A549 (cell line): ENCODE data around the gene RNU6-7. TPM values are rescaled to one million over a fixed set of nuclear protein-coding genes. Genes with fewer than 3 reads are reported as not detected.

Experiments used
- ATAC-seq, 2 experiments: fragments of 200-7000 bp in 1 of 2; fragments of >200 bp in 1 of 2; cut with Nextera tagmentation in 1 of 2; cut with Tn5 transposase in 1 of 2; 3 replicates each; pipeline versions ENCODE4 v1.8.0 to v1.9.1; 2018 to 2020; ENCODE audit warnings: mild to moderate bottlenecking in 1 of 2, moderate library complexity in 1 of 2
- CTCF ChIA-PET: fragments of 300-600 bp; sonication (Branson Sonifier 250); formaldehyde crosslinking; extraction: SDS; loops from one replicate; lab custom pipeline; 2021; ENCODE audit warnings: antibody characterized with exemption, inconsistent platforms; lab: Yijun Ruan, JAX
- POLR2A ChIA-PET: fragments of 350-600 bp; formaldehyde crosslinking; extraction: SDS; loops from one replicate; lab custom pipeline; 2021; ENCODE audit warnings: antibody characterized with exemption, inconsistent platforms; lab: Yijun Ruan, JAX
- DNase-seq, 2 experiments: peaks; one replicate each; pipeline versions ENCODE4 v3.0.0 to v3.0.0-alpha.2; 2011 to 2016; ENCODE audit warnings: low read depth in 1 of 2, low spot score in 1 of 2
- FAIRE-seq: peaks from 2 replicates; lab custom pipeline; 2011; peaks lifted over from hg19 to GRCh38; lab: Jason Lieb, UNC
- H3K27ac ChIP-seq, 2 experiments: fragments of >200 bp; sonication (Bioruptor Twin); formaldehyde crosslinking; 3 replicates each; pipeline ENCODE4 v1.5.1; 2016 to 2017
- H3K4me1 ChIP-seq: fragments of >200 bp; sonication (Bioruptor Twin); formaldehyde crosslinking; 3 replicates; pipeline ENCODE4 v1.6.1; 2016
- H3K4me2 ChIP-seq: fragments of >200 bp; sonication (Bioruptor Twin); formaldehyde crosslinking; 3 replicates; pipeline ENCODE4 v1.6.1; 2016
- H3K4me3 ChIP-seq: fragments of >200 bp; sonication (Bioruptor Twin); formaldehyde crosslinking; 3 replicates; pipeline ENCODE4 v1.5.1; 2016
- H3K9me3 ChIP-seq: fragments of >200 bp; sonication (Bioruptor Twin); formaldehyde crosslinking; 3 replicates; pipeline ENCODE4 v1.6.1; 2016
- ATOH8 ChIP-seq: fragments of 250-450 bp; sonication (Bioruptor Pico); IDR thresholded peaks from 2 replicates; pipeline ENCODE4 v1.5.0; 2020; ENCODE audit warnings: low read depth, mild to moderate bottlenecking, moderate library complexity
- BCL3 ChIP-seq: fragments of >200 bp; sonication (Bioruptor Twin); formaldehyde crosslinking; IDR thresholded peaks from 3 replicates; pipeline ENCODE4 v1.6.1; 2016
- CBX2 ChIP-seq: fragments of 200-600 bp; sonication (generic); IDR thresholded peaks from 2 replicates; pipeline ENCODE4 v1.6.1; 2016; ENCODE audit warnings: low read depth, mild to moderate bottlenecking, borderline replicate concordance
- CBX8 ChIP-seq: fragments of 200-600 bp; sonication (generic); IDR thresholded peaks from 2 replicates; pipeline ENCODE4 v1.6.1; 2016
- CHD4 ChIP-seq: fragments of 200-600 bp; sonication (generic); IDR thresholded peaks from 2 replicates; pipeline ENCODE4 v1.6.1; 2016; ENCODE audit warnings: antibody characterized with exemption, mild to moderate bottlenecking, borderline replicate concordance
- CTCF ChIP-seq: fragments of >200 bp; sonication (Bioruptor Twin); formaldehyde crosslinking; IDR thresholded peaks from 3 replicates; pipeline ENCODE4 v1.5.1; 2016
- ELK1 ChIP-seq: fragments of 150-350 bp; IDR thresholded peaks from 2 replicates; pipeline ENCODE4 v1.6.1; 2014; ENCODE audit warnings: low read depth, mild to moderate bottlenecking, low read length
- ESRRA ChIP-seq: fragments of 150-350 bp; IDR thresholded peaks from 2 replicates; pipeline ENCODE4 v1.6.1; 2014; ENCODE audit warnings: mild to moderate bottlenecking, low read length, borderline replicate concordance
- FOSB ChIP-seq: fragments of 250-450 bp; sonication (Bioruptor Pico); IDR thresholded peaks from 2 replicates; pipeline ENCODE4 v1.5.0; 2020; ENCODE audit warnings: mild to moderate bottlenecking, moderate library complexity
- FOSL2 ChIP-seq, 2 experiments: fragments of 450-650 bp in 1 of 2; fragments of >200 bp in 1 of 2; sonication (Bioruptor Twin) in 1 of 2; formaldehyde crosslinking; IDR thresholded peaks; 2 replicates each; pipeline versions ENCODE4 v1.5.0 to v1.6.1; 2016 to 2020; ENCODE audit warnings: mild to moderate bottlenecking in 1 of 2, moderate library complexity in 1 of 2
- GATA3 ChIP-seq: IDR thresholded peaks from 2 replicates; pipeline ENCODE4 v1.6.1; 2012; ENCODE audit warnings: borderline replicate concordance
- HOXA7 ChIP-seq: fragments of 250-450 bp; sonication (Bioruptor Pico); IDR thresholded peaks from 2 replicates; pipeline ENCODE4 v1.5.0; 2020; ENCODE audit warnings: mild to moderate bottlenecking, moderate library complexity
- HOXB5 ChIP-seq: fragments of 250-450 bp; sonication (Bioruptor Pico); IDR thresholded peaks from 2 replicates; pipeline ENCODE4 v1.5.0; 2020; ENCODE audit warnings: mild to moderate bottlenecking, moderate library complexity
- KDM1A ChIP-seq: fragments of 200-600 bp; sonication (generic); IDR thresholded peaks from 2 replicates; pipeline ENCODE4 v1.6.1; 2016; ENCODE audit warnings: low read depth, mild to moderate bottlenecking
- POLR2AphosphoS2 ChIP-seq: conservative IDR thresholded peaks from 2 replicates; pipeline ENCODE4 v1.6.1; 2012; ENCODE audit warnings: low read length, improper control_type of control experiment, inconsistent platforms
- SMC3 ChIP-seq: fragments of >200 bp; sonication (Bioruptor Twin); formaldehyde crosslinking; IDR thresholded peaks from 3 replicates; pipeline ENCODE4 v1.6.1; 2018; ENCODE audit warnings: inconsistent platforms
- ZC3H11A ChIP-seq: fragments of 450-650 bp; IDR thresholded peaks from 2 replicates; pipeline ENCODE4 v1.6.1; 2014; ENCODE audit warnings: antibody characterized with exemption, mild to moderate bottlenecking
- ZFP36 ChIP-seq: fragments of 450-650 bp; IDR thresholded peaks from 2 replicates; pipeline ENCODE4 v1.6.1; 2014; ENCODE audit warnings: borderline replicate concordance; ENCODE audit not compliant: partially characterized antibody
- WGBS: methylation state at CpG from one replicate; pipeline ENCODE4 v1.1.6; 2017; ENCODE audit errors: missing lambda C conversion rate; 5-methylcytosine and 5-hydroxymethylcytosine counted together
- polyA plus RNA-seq, 4 experiments: library from polyadenylated mRNA; depleted of rRNA in 3 of 4; stranded (reverse); fragments of >200 nt; fragmentation: RNase III in 1 of 4; extraction: RNeasy Plus Mini Kit Qiagen cat#74134 plus additional on column Dnase treatment in 1 of 4; gene quantifications; 2 replicates in 3 of 4; 3 replicates in 1 of 4; pipeline ENCODE4 v1.2.3, GENCODE V29; 2011 to 2017

The RNU6-7 gene
- polyA plus RNA-seq, 2 of the 4 experiments (the other 2 are of a cell fraction) = not detected

- TF ChIP-seq FOSL2 (IDR thresholded peaks at IDR 0.05) = no peak
- TF ChIP-seq FOSL2 (CRISPR knock-in tag; IDR thresholded peaks at IDR 0.05) = no peak
- no peak for TF ChIP-seq ELK1
Observed at GRCh38 chr14:32195636-32196035, 6.2 kb upstream of the RNU6-7 start (continued).

- 77% methylated on average over 1 of the region's 1 CpG for WGBS
- ChIA-PET CTCF (interaction anchor here (0.9 to 2.8 kb wide), 4 partner anchors 10 to 263 kb away, joined by 3 to 11 read pairs (median 3); no protein-coding TSS in a partner anchor), POLR2A (no interaction called here)
- H3K27ac ChIP-seq = no peak overlapping the region
- H3K4me2 ChIP-seq = no peak overlapping the region
- H3K4me1 ChIP-seq = peaks cover 6% of the 10 kb centered on the region; the same call in 1 of the 3 replicates
- ATAC-seq = no peak
- H3K4me3 ChIP-seq = no peak overlapping the region
- no peak for TF ChIP-seq CTCF
- no peak for TF ChIP-seq ESRRA
- TF ChIP-seq HOXB5 (CRISPR knock-in tag) = no peak
- TF ChIP-seq BCL3 = no peak
- TF ChIP-seq CBX2 = no peak
- TF ChIP-seq CHD4 = no peak
- no peak for TF ChIP-seq POLR2AphosphoS2
- TF ChIP-seq GATA3 = no peak
- no peaks in the 10 kb centered on the region for H3K9me3 ChIP-seq
- FAIRE-seq = no peak
- no peak for DNase-seq
Observed at GRCh38 chr14:32197919-32198318, 3.9 kb upstream of the RNU6-7 start.

- H3K4me2 ChIP-seq = peak overlapping the region; percentile 81
- ATAC-seq (no peak; a peak in 2 of 6 replicates), DNase-seq (no peak), FAIRE-seq (no peak)
- no peak for TF ChIP-seq ZC3H11A
- TF ChIP-seq HOXA7 (CRISPR knock-in tag) = 0 out of 2 replicates have a peak, but pooled peaks have one; percentile 40
- no peak for TF ChIP-seq ZFP36
- no peak for TF ChIP-seq ATOH8 (CRISPR knock-in tag)
- TF ChIP-seq SMC3 = no peak
- TF ChIP-seq CHD4 = no peak
- no peak for TF ChIP-seq CBX8
- TF ChIP-seq FOSB = 0 out of 2 replicates have a peak, but pooled peaks have one; percentile 26
- TF ChIP-seq KDM1A = no peak
- peaks cover 11% of the 10 kb centered on the region; the same call in 1 of the 3 replicates for H3K4me1 ChIP-seq
- peak overlapping the region; percentile 80 to 91 for H3K27ac ChIP-seq
- peak overlapping the region; percentile 60 for H3K4me3 ChIP-seq
- no peaks in the 10 kb centered on the region for H3K9me3 ChIP-seq
- CTCF ChIA-PET = interaction anchor here (0.7 to 2.8 kb wide), 3 partner anchors 17 to 266 kb away, joined by 3 to 11 read pairs (median 3); no protein-coding TSS in a partner anchor
- WGBS = 6% methylated on average over 14 of the region's 14 CpGs
- POLR2A ChIA-PET = no interaction called here
Observed at GRCh38 chr14:32200368-32201192, 1.3 kb upstream of the RNU6-7 start.
